HCT116 (cell line): ENCODE measurements around the gene UAP1L1.

Experiments
- EZH2 ChIP-seq: fragments of 200-600 bp; sonication (generic); IDR thresholded peaks from 2 replicates; pipeline ENCODE4 v1.6.1; 2017; ENCODE audit warnings: antibody characterized with exemption, mixed run types
- FOSL1 ChIP-seq: IDR thresholded peaks from 2 replicates; pipeline ENCODE4 v1.6.1; 2012; ENCODE audit warnings: low read depth
- POLR2A ChIP-seq: IDR thresholded peaks from 2 replicates; pipeline ENCODE4 v1.7.0; 2011; ENCODE audit warnings: borderline replicate concordance; ENCODE audit not compliant: insufficient read depth, insufficient read length; ENCODE audit errors: extremely low read depth
- POLR2AphosphoS5 ChIP-seq: IDR thresholded peaks from 2 replicates; pipeline ENCODE4 v1.6.1; 2011; ENCODE audit warnings: mild to moderate bottlenecking, low read depth, low read length, moderate library complexity
- SP1 ChIP-seq: IDR thresholded peaks from 2 replicates; pipeline ENCODE4 v1.6.1; 2012; ENCODE audit warnings: low read depth
- ZNF274 ChIP-seq: fragments of 200-500 bp; sonication (Bioruptor generic); IDR thresholded peaks from 2 replicates; pipeline ENCODE4 v1.6.1; 2014; ENCODE audit warnings: mild to moderate bottlenecking, low read depth, low read length, inconsistent platforms
- TF ChIP-seq, protein P1 (sequence below), 3 experiments: fragments of 200-600 bp in 1 of 3; sonication (generic) in 1 of 3; IDR thresholded peaks in 2 of 3; conservative IDR thresholded peaks in 1 of 3; 2 replicates each; pipeline ENCODE4 v1.5.1; 2012 to 2017; ENCODE audit warnings: low read depth in 2 of 3, low read length in 2 of 3, antibody characterized with exemption in 1 of 3, borderline replicate concordance in 1 of 3, control low read depth in 1 of 3, mild to moderate bottlenecking in 1 of 3, mixed read lengths in 1 of 3, mixed run types in 1 of 3, moderate library complexity in 1 of 3; ENCODE audit not compliant: insufficient read depth in 1 of 3
- TF ChIP-seq, protein P2 (sequence below): IDR thresholded peaks from 2 replicates; pipeline ENCODE4 v1.6.1; 2012; ENCODE audit warnings: low read depth
- TF ChIP-seq, protein P3 (sequence below): IDR thresholded peaks from 2 replicates; pipeline ENCODE4 v1.6.1; 2012
- TF ChIP-seq, protein P4 (sequence below): IDR thresholded peaks from 2 replicates; pipeline ENCODE4 v1.6.1; 2012

DNA sequence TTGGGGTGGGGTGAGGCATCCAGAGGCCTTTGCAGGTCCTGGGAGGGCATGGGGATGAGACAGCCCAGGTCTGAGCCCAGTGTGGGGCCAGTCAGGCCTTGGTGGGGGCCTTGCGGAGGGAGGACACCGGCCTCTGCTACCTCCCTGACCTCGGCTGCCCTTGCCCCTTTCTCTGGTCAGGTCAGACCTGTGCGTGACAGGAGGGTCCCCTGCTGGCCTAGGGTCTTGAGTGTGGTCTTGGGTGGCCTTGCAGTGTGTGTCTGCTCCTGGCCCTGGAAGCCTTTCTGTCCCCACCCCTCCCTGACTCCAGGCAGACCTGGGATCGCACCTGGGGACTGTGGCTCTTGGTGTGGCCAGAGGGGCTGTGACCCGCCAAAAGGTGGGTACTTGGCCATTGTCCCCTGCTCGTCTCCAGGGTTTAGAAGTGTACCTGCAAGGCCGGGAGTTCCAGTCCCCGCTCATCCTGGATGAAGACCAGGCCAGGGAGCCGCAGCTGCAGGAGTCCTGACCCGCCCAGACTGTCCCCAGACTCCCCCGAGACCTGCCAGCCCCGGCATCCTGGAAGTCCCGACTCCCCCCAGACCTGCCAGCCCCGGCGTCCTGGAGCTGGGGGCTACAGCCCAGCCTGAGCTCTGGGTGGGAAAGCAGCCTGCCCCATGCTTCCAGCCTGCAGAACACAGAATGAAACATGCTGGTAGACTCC is 5.1 kb downstream of the UAP1L1 start:
- TF ChIP-seq, protein P1, sequence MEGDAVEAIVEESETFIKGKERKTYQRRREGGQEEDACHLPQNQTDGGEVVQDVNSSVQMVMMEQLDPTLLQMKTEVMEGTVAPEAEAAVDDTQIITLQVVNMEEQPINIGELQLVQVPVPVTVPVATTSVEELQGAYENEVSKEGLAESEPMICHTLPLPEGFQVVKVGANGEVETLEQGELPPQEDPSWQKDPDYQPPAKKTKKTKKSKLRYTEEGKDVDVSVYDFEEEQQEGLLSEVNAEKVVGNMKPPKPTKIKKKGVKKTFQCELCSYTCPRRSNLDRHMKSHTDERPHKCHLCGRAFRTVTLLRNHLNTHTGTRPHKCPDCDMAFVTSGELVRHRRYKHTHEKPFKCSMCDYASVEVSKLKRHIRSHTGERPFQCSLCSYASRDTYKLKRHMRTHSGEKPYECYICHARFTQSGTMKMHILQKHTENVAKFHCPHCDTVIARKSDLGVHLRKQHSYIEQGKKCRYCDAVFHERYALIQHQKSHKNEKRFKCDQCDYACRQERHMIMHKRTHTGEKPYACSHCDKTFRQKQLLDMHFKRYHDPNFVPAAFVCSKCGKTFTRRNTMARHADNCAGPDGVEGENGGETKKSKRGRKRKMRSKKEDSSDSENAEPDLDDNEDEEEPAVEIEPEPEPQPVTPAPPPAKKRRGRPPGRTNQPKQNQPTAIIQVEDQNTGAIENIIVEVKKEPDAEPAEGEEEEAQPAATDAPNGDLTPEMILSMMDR (IDR thresholded peaks at IDR 0.05 in 2 of 3, conservative IDR thresholded peaks at IDR 0.05 in 1 of 3; ENCODE audit: borderline replicate concordance in 1 of 3, insufficient read depth in 1 of 3, low read depth in 2 of 3, low read length in 2 of 3): no peak
- TF ChIP-seq, protein P2, sequence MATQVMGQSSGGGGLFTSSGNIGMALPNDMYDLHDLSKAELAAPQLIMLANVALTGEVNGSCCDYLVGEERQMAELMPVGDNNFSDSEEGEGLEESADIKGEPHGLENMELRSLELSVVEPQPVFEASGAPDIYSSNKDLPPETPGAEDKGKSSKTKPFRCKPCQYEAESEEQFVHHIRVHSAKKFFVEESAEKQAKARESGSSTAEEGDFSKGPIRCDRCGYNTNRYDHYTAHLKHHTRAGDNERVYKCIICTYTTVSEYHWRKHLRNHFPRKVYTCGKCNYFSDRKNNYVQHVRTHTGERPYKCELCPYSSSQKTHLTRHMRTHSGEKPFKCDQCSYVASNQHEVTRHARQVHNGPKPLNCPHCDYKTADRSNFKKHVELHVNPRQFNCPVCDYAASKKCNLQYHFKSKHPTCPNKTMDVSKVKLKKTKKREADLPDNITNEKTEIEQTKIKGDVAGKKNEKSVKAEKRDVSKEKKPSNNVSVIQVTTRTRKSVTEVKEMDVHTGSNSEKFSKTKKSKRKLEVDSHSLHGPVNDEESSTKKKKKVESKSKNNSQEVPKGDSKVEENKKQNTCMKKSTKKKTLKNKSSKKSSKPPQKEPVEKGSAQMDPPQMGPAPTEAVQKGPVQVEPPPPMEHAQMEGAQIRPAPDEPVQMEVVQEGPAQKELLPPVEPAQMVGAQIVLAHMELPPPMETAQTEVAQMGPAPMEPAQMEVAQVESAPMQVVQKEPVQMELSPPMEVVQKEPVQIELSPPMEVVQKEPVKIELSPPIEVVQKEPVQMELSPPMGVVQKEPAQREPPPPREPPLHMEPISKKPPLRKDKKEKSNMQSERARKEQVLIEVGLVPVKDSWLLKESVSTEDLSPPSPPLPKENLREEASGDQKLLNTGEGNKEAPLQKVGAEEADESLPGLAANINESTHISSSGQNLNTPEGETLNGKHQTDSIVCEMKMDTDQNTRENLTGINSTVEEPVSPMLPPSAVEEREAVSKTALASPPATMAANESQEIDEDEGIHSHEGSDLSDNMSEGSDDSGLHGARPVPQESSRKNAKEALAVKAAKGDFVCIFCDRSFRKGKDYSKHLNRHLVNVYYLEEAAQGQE: no peak
- no peak for TF ChIP-seq EZH2
- TF ChIP-seq POLR2A: no peak
- TF ChIP-seq, protein P3, sequence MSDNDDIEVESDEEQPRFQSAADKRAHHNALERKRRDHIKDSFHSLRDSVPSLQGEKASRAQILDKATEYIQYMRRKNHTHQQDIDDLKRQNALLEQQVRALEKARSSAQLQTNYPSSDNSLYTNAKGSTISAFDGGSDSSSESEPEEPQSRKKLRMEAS: no peak
- no peak for TF ChIP-seq ZNF274
- no peak for TF ChIP-seq POLR2AphosphoS5
- TF ChIP-seq SP1: no peak
- no peak for TF ChIP-seq FOSL1
- TF ChIP-seq, protein P4, sequence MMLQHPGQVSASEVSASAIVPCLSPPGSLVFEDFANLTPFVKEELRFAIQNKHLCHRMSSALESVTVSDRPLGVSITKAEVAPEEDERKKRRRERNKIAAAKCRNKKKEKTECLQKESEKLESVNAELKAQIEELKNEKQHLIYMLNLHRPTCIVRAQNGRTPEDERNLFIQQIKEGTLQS: no peak
